WTC11 (cell line): ENCODE data around the gene MAGEB5. TPM values are rescaled to one million over a fixed set of nuclear protein-coding genes. Genes with fewer than 3 reads are reported as not detected.

Experiments used
- ATAC-seq: fragments of 200-7000 bp; cut with Tn5 transposase; 2 replicates; pipeline ENCODE4 v1.10.0; 2021; ENCODE audit warnings: mild to moderate bottlenecking, moderate library complexity
- CTCF ChIA-PET: fragments of 300-600 bp; sonication (Branson Sonifier 250); formaldehyde crosslinking; loops from one replicate; lab custom pipeline; 2021; ENCODE audit warnings: antibody characterized with exemption; lab: Charles Lee
- POLR2A ChIA-PET: fragments of 350-600 bp; sonication (Branson Sonifier 250); formaldehyde crosslinking; loops from one replicate; lab custom pipeline; 2021; ENCODE audit warnings: antibody characterized with exemption; lab: Charles Lee
- DNase-seq: peaks from one replicate; pipeline ENCODE4 v3.0.0; 2021; ENCODE audit warnings: low spot score
- H3K27ac Mint-ChIP-seq: 2 replicates; pipeline ENCODE4 v1.8.0; 2021; ENCODE audit warnings: mixed read lengths
- H3K27me3 Mint-ChIP-seq: 2 replicates; pipeline ENCODE4 v1.8.0; 2021; ENCODE audit warnings: low read depth, mild to moderate bottlenecking, moderate library complexity, mixed read lengths
- H3K36me3 Mint-ChIP-seq: 2 replicates; pipeline ENCODE4 v1.8.0; 2021; ENCODE audit warnings: mixed read lengths
- H3K4me1 Mint-ChIP-seq: 2 replicates; pipeline ENCODE4 v1.8.0; 2022; ENCODE audit warnings: mixed read lengths
- H3K4me3 Mint-ChIP-seq: 2 replicates; pipeline ENCODE4 v1.8.0; 2021; ENCODE audit warnings: mild to moderate bottlenecking, moderate library complexity, mixed read lengths
- H3K9me3 Mint-ChIP-seq: 2 replicates; pipeline ENCODE4 v1.8.0; 2021; ENCODE audit warnings: mixed read lengths
- CREB1 ChIP-seq: sonication (generic); formaldehyde crosslinking; IDR thresholded peaks from 2 replicates; pipeline ENCODE4 v1.8.0; 2023; ENCODE audit warnings: mild to moderate bottlenecking, missing genetic modification reagents
- EMX1 ChIP-seq: fragments of 250-450 bp; sonication (Bioruptor Pico); IDR thresholded peaks from 2 replicates; pipeline ENCODE4 v1.8.0; 2021; ENCODE audit warnings: mild to moderate bottlenecking
- GABPB1 ChIP-seq: sonication (generic); formaldehyde crosslinking; IDR thresholded peaks from 2 replicates; pipeline ENCODE4 v1.8.1; 2023; ENCODE audit warnings: mild to moderate bottlenecking, missing genetic modification reagents
- GRHL2 ChIP-seq: fragments of 250-450 bp; sonication (Bioruptor Pico); IDR thresholded peaks from 2 replicates; pipeline ENCODE4 v1.8.0; 2022; ENCODE audit warnings: mild to moderate bottlenecking, moderate library complexity; ENCODE audit not compliant: insufficient replicate concordance, severe bottlenecking
- JAZF1 ChIP-seq: fragments of 250-450 bp; sonication (Bioruptor Pico); IDR thresholded peaks from 2 replicates; pipeline ENCODE4 v1.9.0; 2021; ENCODE audit warnings: moderate library complexity, mild to moderate bottlenecking, inconsistent platforms
- KAT7 ChIP-seq: sonication (generic); formaldehyde crosslinking; IDR thresholded peaks from 2 replicates; pipeline ENCODE4 v1.8.1; 2023; ENCODE audit warnings: missing genetic modification reagents, mild to moderate bottlenecking, borderline replicate concordance
- TEAD1 ChIP-seq: sonication (generic); formaldehyde crosslinking; IDR thresholded peaks from 2 replicates; pipeline ENCODE4 v1.8.0; 2022; ENCODE audit warnings: mild to moderate bottlenecking, missing genetic modification reagents
- ZNF138 ChIP-seq: sonication (generic); formaldehyde crosslinking; conservative IDR thresholded peaks from 2 replicates; pipeline ENCODE4 v1.8.1; 2022; ENCODE audit warnings: mild to moderate bottlenecking, moderate library complexity, missing genetic modification reagents
- total RNA-seq: library from RNA; stranded (reverse); gene quantifications from 3 replicates; pipeline ENCODE4 v1.2.3, GENCODE V29; 2021
- TF ChIP-seq, protein P1 (sequence below): fragments of 250-450 bp; sonication (Bioruptor Pico); IDR thresholded peaks from 2 replicates; pipeline ENCODE4 v2.1.2; 2022; ENCODE audit warnings: mild to moderate bottlenecking, moderate library complexity
- TF ChIP-seq, protein P2 (sequence below): fragments of 250-450 bp; sonication (Bioruptor Pico); IDR thresholded peaks from 2 replicates; pipeline ENCODE4 v1.9.0; 2021; ENCODE audit warnings: moderate library complexity, mild to moderate bottlenecking, inconsistent platforms, borderline replicate concordance
- TF ChIP-seq, protein P3 (sequence below): sonication (generic); formaldehyde crosslinking; IDR thresholded peaks from 2 replicates; pipeline ENCODE4 v1.8.1; 2023; ENCODE audit warnings: mild to moderate bottlenecking, missing genetic modification reagents, moderate library complexity
- TF ChIP-seq, protein P4 (sequence below): sonication (generic); formaldehyde crosslinking; IDR thresholded peaks from 2 replicates; pipeline ENCODE4 v1.8.1; 2023; ENCODE audit warnings: mild to moderate bottlenecking, missing genetic modification reagents, borderline replicate concordance
- TF ChIP-seq, protein P5 (sequence below): fragments of 250-450 bp; sonication (Bioruptor Pico); IDR thresholded peaks from 2 replicates; pipeline ENCODE4 v1.9.0; 2021; ENCODE audit warnings: mild to moderate bottlenecking, borderline replicate concordance
- TF ChIP-seq, protein P6 (sequence below): sonication (generic); formaldehyde crosslinking; IDR thresholded peaks from 2 replicates; pipeline ENCODE4 v1.8.0; 2023; ENCODE audit warnings: mild to moderate bottlenecking, missing genetic modification reagents
- TF ChIP-seq, protein P7 (sequence below): sonication (generic); formaldehyde crosslinking; IDR thresholded peaks from 2 replicates; pipeline ENCODE4 v1.8.1; 2023; ENCODE audit warnings: mild to moderate bottlenecking, missing genetic modification reagents
- TF ChIP-seq, protein P8 (sequence below): sonication (generic); formaldehyde crosslinking; conservative IDR thresholded peaks from 2 replicates; pipeline ENCODE4 v1.8.1; 2022; ENCODE audit warnings: mild to moderate bottlenecking, missing genetic modification reagents

The MAGEB5 gene
- total RNA-seq, 1 experiment from 2014 or later = not detected

DNA sequence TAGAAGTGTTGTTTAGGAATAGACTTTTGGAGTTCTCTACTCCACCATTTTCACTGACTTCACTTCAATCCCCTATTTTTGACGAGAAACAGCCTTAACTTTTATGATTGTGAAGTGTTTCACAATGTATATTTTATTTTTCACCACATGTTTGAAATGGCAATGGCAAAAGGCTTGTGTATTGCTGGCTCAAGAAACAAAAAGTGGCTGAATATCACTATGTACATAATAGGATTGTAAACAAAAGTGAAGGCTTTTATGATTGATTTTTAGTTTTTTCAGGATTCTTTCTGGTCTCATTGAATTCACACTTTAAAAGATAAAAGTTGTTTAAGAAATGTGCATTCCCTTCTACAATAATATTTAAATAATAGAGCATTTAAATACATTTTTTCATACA is 18.2 kb downstream of the MAGEB5 start:
- Mint-ChIP-seq H3K27me3 (no peaks in the 10 kb centered on the region), H3K4me1 (no peaks in the 10 kb centered on the region), H3K36me3 (peaks cover 31% of the 10 kb centered on the region), H3K4me3 (no peak overlapping the region), H3K9me3 (peaks cover 44% of the 10 kb centered on the region), H3K27ac (no peak overlapping the region)
- ATAC-seq (no peak), DNase-seq (no peak)
- TF ChIP-seq KAT7 (CRISPR knock-in tag) = no peak
- TF ChIP-seq, protein P1, sequence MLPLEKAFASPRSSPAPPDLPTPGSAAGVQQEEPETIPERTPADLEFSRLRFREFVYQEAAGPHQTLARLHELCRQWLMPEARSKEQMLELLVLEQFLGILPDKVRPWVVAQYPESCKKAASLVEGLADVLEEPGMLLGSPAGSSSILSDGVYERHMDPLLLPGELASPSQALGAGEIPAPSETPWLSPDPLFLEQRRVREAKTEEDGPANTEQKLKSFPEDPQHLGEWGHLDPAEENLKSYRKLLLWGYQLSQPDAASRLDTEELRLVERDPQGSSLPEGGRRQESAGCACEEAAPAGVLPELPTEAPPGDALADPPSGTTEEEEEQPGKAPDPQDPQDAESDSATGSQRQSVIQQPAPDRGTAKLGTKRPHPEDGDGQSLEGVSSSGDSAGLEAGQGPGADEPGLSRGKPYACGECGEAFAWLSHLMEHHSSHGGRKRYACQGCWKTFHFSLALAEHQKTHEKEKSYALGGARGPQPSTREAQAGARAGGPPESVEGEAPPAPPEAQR (CRISPR knock-in tag) = no peak
- TF ChIP-seq EMX1 (CRISPR knock-in tag) = no peak
- TF ChIP-seq, protein P2, sequence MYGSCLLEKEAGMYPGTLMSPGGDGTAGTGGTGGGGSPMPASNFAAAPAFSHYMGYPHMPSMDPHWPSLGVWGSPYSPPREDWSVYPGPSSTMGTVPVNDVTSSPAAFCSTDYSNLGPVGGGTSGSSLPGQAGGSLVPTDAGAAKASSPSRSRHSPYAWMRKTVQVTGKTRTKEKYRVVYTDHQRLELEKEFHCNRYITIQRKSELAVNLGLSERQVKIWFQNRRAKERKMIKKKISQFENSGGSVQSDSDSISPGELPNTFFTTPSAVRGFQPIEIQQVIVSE (CRISPR knock-in tag) = no peak
- TF ChIP-seq, protein P3, sequence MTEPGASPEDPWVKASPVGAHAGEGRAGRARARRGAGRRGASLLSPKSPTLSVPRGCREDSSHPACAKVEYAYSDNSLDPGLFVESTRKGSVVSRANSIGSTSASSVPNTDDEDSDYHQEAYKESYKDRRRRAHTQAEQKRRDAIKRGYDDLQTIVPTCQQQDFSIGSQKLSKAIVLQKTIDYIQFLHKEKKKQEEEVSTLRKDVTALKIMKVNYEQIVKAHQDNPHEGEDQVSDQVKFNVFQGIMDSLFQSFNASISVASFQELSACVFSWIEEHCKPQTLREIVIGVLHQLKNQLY = no peak
- TF ChIP-seq, protein P4, sequence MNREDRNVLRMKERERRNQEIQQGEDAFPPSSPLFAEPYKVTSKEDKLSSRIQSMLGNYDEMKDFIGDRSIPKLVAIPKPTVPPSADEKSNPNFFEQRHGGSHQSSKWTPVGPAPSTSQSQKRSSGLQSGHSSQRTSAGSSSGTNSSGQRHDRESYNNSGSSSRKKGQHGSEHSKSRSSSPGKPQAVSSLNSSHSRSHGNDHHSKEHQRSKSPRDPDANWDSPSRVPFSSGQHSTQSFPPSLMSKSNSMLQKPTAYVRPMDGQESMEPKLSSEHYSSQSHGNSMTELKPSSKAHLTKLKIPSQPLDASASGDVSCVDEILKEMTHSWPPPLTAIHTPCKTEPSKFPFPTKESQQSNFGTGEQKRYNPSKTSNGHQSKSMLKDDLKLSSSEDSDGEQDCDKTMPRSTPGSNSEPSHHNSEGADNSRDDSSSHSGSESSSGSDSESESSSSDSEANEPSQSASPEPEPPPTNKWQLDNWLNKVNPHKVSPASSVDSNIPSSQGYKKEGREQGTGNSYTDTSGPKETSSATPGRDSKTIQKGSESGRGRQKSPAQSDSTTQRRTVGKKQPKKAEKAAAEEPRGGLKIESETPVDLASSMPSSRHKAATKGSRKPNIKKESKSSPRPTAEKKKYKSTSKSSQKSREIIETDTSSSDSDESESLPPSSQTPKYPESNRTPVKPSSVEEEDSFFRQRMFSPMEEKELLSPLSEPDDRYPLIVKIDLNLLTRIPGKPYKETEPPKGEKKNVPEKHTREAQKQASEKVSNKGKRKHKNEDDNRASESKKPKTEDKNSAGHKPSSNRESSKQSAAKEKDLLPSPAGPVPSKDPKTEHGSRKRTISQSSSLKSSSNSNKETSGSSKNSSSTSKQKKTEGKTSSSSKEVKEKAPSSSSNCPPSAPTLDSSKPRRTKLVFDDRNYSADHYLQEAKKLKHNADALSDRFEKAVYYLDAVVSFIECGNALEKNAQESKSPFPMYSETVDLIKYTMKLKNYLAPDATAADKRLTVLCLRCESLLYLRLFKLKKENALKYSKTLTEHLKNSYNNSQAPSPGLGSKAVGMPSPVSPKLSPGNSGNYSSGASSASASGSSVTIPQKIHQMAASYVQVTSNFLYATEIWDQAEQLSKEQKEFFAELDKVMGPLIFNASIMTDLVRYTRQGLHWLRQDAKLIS (CRISPR knock-in tag) = no peak
- no peak for TF ChIP-seq JAZF1
- TF ChIP-seq, protein P5, sequence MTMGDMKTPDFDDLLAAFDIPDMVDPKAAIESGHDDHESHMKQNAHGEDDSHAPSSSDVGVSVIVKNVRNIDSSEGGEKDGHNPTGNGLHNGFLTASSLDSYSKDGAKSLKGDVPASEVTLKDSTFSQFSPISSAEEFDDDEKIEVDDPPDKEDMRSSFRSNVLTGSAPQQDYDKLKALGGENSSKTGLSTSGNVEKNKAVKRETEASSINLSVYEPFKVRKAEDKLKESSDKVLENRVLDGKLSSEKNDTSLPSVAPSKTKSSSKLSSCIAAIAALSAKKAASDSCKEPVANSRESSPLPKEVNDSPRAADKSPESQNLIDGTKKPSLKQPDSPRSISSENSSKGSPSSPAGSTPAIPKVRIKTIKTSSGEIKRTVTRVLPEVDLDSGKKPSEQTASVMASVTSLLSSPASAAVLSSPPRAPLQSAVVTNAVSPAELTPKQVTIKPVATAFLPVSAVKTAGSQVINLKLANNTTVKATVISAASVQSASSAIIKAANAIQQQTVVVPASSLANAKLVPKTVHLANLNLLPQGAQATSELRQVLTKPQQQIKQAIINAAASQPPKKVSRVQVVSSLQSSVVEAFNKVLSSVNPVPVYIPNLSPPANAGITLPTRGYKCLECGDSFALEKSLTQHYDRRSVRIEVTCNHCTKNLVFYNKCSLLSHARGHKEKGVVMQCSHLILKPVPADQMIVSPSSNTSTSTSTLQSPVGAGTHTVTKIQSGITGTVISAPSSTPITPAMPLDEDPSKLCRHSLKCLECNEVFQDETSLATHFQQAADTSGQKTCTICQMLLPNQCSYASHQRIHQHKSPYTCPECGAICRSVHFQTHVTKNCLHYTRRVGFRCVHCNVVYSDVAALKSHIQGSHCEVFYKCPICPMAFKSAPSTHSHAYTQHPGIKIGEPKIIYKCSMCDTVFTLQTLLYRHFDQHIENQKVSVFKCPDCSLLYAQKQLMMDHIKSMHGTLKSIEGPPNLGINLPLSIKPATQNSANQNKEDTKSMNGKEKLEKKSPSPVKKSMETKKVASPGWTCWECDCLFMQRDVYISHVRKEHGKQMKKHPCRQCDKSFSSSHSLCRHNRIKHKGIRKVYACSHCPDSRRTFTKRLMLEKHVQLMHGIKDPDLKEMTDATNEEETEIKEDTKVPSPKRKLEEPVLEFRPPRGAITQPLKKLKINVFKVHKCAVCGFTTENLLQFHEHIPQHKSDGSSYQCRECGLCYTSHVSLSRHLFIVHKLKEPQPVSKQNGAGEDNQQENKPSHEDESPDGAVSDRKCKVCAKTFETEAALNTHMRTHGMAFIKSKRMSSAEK (CRISPR knock-in tag) = no peak
- TF ChIP-seq, protein P6, sequence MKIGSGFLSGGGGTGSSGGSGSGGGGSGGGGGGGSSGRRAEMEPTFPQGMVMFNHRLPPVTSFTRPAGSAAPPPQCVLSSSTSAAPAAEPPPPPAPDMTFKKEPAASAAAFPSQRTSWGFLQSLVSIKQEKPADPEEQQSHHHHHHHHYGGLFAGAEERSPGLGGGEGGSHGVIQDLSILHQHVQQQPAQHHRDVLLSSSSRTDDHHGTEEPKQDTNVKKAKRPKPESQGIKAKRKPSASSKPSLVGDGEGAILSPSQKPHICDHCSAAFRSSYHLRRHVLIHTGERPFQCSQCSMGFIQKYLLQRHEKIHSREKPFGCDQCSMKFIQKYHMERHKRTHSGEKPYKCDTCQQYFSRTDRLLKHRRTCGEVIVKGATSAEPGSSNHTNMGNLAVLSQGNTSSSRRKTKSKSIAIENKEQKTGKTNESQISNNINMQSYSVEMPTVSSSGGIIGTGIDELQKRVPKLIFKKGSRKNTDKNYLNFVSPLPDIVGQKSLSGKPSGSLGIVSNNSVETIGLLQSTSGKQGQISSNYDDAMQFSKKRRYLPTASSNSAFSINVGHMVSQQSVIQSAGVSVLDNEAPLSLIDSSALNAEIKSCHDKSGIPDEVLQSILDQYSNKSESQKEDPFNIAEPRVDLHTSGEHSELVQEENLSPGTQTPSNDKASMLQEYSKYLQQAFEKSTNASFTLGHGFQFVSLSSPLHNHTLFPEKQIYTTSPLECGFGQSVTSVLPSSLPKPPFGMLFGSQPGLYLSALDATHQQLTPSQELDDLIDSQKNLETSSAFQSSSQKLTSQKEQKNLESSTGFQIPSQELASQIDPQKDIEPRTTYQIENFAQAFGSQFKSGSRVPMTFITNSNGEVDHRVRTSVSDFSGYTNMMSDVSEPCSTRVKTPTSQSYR (CRISPR knock-in tag) = no peak
- TF ChIP-seq, protein P7, sequence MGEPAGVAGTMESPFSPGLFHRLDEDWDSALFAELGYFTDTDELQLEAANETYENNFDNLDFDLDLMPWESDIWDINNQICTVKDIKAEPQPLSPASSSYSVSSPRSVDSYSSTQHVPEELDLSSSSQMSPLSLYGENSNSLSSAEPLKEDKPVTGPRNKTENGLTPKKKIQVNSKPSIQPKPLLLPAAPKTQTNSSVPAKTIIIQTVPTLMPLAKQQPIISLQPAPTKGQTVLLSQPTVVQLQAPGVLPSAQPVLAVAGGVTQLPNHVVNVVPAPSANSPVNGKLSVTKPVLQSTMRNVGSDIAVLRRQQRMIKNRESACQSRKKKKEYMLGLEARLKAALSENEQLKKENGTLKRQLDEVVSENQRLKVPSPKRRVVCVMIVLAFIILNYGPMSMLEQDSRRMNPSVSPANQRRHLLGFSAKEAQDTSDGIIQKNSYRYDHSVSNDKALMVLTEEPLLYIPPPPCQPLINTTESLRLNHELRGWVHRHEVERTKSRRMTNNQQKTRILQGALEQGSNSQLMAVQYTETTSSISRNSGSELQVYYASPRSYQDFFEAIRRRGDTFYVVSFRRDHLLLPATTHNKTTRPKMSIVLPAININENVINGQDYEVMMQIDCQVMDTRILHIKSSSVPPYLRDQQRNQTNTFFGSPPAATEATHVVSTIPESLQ = no peak
- TF ChIP-seq, protein P8, sequence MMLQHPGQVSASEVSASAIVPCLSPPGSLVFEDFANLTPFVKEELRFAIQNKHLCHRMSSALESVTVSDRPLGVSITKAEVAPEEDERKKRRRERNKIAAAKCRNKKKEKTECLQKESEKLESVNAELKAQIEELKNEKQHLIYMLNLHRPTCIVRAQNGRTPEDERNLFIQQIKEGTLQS (CRISPR knock-in tag) = no peak
- TF ChIP-seq CREB1 (CRISPR knock-in tag) = no peak
- TF ChIP-seq GABPB1 = no peak
- TF ChIP-seq GRHL2 (CRISPR knock-in tag) = no peak
- no peak for TF ChIP-seq TEAD1 (CRISPR knock-in tag)
- TF ChIP-seq ZNF138 (CRISPR knock-in tag) = no peak
- POLR2A ChIA-PET = no interaction called here
- CTCF ChIA-PET = no interaction called here
